ENCODE results near the gene MLXIP. TPM values are rescaled to one million over a fixed set of nuclear protein-coding genes. Genes with fewer than 3 reads are reported as not detected.

Gene MLXIP
- total RNA-seq, 1 donor from 2014 or later = 18.5 TPM

DNA sequence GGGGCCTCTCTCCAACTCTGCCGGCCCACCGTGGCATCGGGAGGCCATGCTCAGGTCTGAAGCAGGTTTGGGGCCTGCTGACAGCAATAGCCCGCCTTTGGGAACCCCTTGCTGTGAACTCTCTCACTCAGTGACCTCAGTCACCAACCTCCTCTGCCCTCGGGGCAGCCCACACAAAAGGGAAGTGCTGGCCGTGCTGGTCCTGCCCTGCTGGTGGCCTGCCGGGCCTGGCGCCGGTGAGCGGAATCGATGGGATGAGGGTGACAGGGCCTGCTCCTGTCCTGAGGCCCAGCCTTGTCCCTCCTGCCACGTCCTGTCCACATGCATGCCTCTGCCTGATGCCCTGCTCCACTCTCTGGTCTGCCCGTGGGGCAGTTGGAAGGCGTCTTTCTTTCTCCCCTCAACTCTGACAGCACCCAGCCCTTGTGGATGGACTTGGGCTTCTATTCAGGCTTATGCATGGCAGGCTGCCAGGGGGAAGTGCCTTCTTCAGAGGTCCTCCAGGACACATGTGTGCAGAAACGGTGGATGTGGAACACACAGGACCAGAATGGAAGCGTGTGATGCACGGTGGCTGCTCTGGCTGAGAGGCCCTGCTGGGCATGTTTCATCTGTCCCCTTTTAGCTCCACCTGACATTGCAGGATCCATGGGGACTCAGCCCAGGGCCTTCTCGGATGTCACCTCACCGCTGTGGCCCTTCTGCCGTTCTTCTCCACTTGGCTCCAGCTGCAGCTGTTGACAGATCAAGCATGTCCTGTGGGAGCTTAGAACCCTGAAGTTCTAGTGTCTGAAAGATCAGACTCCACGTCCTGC, 63.6 kb downstream of the MLXIP start:
- TF ChIP-seq, protein P1, sequence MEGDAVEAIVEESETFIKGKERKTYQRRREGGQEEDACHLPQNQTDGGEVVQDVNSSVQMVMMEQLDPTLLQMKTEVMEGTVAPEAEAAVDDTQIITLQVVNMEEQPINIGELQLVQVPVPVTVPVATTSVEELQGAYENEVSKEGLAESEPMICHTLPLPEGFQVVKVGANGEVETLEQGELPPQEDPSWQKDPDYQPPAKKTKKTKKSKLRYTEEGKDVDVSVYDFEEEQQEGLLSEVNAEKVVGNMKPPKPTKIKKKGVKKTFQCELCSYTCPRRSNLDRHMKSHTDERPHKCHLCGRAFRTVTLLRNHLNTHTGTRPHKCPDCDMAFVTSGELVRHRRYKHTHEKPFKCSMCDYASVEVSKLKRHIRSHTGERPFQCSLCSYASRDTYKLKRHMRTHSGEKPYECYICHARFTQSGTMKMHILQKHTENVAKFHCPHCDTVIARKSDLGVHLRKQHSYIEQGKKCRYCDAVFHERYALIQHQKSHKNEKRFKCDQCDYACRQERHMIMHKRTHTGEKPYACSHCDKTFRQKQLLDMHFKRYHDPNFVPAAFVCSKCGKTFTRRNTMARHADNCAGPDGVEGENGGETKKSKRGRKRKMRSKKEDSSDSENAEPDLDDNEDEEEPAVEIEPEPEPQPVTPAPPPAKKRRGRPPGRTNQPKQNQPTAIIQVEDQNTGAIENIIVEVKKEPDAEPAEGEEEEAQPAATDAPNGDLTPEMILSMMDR (conservative IDR thresholded peaks at IDR 0.05; ENCODE audit: low read depth, low read length) = no peak
- no peak for DNase-seq (ENCODE audit: low read depth)
- H3K4me3 ChIP-seq (ENCODE audit: low read depth, low read length) = no peak overlapping the region

DNA sequence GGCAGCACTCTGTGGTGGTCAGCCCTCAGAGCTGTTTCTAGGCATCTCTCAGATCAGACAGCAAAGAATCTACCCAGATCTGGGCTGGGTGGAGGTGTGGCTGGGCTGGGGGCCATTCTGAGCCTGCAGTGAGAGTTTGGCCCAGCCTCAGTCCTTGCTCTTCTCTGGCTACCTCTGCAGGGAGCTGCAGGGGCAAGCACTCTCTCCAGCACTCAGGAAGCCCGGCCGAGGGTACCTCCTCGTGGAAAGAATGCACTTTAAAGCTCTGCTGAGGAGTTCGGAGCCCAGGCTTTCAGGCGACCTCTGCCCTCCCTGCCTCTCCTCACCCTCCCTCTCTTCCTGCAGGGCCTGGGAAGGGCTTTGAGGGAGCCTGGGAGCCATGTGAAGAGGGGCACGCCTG, 64.3 kb downstream of the MLXIP start:
- TF ChIP-seq, protein P1 (conservative IDR thresholded peaks at IDR 0.05; ENCODE audit: low read depth, low read length) = no peak
- DNase-seq (ENCODE audit: low read depth) = no peak
- H3K4me3 ChIP-seq (ENCODE audit: low read depth, low read length) = no peak overlapping the region

DNA sequence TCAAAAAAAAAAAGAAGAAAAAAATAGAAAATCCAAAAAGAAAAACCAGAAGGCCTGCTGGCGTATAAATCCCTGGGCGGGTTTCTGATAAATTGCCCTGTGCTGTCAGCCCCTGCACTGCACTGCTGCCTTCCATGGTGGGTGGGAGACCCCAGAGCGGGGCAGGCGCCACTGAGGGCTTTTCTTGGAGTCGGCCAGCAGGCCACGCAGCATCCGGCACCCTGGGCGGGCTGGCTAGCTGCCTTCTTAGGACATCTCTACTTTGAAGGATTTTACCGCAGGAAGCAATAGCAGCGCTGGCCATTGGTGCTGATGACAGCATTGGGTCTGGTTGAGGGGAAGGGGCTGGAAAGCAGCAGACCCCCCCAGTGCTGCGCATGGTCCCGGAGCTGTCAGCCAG, 66.3 kb downstream of the MLXIP start:
- no peak overlapping the region for H3K4me3 ChIP-seq (ENCODE audit: low read depth, low read length)
- TF ChIP-seq, protein P1 (conservative IDR thresholded peaks at IDR 0.05; ENCODE audit: low read depth, low read length) = no peak
- DNase-seq (ENCODE audit: low read depth) = no peak

DNA sequence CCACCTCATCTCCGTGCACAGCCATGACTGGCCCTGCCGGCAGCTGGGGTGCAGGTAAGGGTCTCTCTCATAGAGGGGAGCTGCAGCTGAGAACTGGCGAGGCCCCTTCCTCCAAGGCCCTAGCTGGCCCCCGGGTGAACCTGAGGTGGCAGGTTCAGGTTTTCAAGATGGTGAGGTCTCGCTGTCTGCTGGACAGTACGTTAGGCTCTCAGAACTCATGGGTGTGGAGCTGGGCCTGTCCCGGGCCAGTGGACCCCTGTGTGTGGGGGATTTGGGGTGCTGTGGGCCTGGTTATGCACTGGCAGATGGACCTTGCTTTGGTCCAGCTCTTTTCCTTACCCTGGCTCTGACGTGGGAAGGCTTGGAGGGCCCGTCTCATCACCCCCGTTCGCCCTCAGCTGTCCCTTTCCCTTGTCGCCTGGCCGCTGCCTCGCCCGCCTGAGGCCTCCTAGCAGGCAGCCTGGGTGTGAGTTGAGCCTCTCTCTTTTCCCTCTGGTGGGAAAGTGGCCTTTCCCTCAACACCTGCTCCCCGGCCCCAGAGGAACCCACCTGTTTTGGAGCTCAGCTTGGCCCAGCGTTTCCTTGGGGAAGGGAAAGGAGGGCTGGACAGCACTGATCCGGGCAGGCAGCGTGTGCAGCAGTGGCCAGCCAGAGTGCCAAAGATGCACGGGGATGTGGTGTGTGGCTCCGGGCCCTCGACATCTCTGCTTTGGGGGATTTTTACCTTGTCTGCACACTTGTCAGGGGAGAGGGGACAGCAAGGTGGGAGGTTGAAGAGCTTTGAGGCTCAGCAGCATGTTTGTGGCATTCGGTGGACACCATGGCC, 67.2 kb downstream of the MLXIP start:
- H3K4me3 ChIP-seq (ENCODE audit: low read depth, low read length) = no peak overlapping the region
- no peak for DNase-seq (ENCODE audit: low read depth)
- TF ChIP-seq, protein P1 (conservative IDR thresholded peaks at IDR 0.05; ENCODE audit: low read depth, low read length) = no peak

DNA sequence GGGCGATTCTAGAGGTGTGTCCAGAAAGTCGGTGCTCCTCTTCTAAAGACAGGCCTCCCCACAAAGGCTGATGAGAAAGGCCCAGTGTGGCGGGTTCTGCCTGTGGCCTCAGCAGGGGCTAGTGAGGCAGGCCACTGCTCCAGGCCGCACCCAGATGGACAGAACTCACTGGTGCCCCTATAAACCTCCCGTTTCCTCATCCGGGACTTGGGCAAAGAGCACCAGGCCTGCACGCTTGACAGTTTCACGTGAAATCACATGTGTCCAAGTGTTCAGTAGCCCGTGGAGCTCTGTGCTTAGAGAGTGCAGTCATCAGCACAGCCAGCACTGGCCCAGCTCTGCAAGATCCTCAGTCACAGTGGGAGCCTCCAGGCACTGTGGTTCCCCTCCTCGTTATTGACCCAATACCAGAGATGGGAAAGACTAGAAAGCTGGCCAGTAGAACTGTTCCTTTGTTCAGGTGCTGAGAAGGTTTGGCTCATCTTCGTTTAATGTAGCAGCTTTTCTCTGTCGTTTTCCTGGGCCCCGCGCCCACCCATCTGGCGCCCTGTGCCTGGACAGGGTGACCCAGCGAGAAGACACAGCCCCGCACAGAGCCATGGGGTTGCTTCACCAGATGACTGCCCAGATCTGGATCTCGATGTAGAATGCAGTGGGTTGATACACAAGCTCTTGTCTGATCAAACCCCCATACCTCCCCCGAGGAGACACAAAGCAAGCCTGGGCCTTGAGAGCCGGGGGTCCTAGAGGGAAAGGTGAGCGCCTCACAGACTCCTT, 69.1 kb downstream of the MLXIP start:
- H3K4me3 ChIP-seq (ENCODE audit: low read depth, low read length) = no peak overlapping the region
- DNase-seq (ENCODE audit: low read depth) = no peak
- TF ChIP-seq, protein P1 (conservative IDR thresholded peaks at IDR 0.05; ENCODE audit: low read depth, low read length) = no peak

DNA sequence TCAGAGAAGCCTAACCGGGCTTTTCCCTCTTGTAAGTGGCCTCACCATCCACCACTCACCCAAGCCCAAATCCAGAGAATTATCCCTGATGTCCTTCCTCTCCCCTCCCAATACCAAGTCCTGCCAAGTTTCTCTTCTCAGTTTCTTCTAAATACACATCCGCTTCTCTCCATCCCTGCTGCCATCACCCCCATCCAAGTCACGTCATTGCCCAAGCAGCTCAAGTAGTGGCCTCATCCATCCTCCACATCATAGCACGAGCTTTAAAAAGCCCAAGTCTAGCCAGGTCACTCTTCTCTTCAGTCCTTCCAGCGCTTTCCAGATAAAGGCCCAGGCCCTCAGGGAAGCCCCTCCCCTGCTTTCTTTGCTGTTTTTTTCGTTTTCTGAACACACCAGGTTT, 70.1 kb downstream of the MLXIP start:
- TF ChIP-seq, protein P1 (conservative IDR thresholded peaks at IDR 0.05; ENCODE audit: low read depth, low read length) = no peak
- DNase-seq (ENCODE audit: low read depth) = no peak
- no peak overlapping the region for H3K4me3 ChIP-seq (ENCODE audit: low read depth, low read length)
